A549 (cell line): Measurements from ENCODE around the gene MED13L. TPM values are rescaled to one million over a fixed set of nuclear protein-coding genes. Genes with fewer than 3 reads are reported as not detected.

Experiments used
- ATAC-seq, 2 experiments: fragments of 200-7000 bp in 1 of 2; fragments of >200 bp in 1 of 2; cut with Nextera tagmentation in 1 of 2; cut with Tn5 transposase in 1 of 2; 3 replicates each; pipeline versions ENCODE4 v1.8.0 to v1.9.1; 2018 to 2020; ENCODE audit warnings: mild to moderate bottlenecking in 1 of 2, moderate library complexity in 1 of 2
- CTCF ChIA-PET: fragments of 300-600 bp; sonication (Branson Sonifier 250); formaldehyde crosslinking; extraction: SDS; loops from one replicate; lab custom pipeline; 2021; ENCODE audit warnings: antibody characterized with exemption, inconsistent platforms; lab: Yijun Ruan, JAX
- POLR2A ChIA-PET: fragments of 350-600 bp; formaldehyde crosslinking; extraction: SDS; loops from one replicate; lab custom pipeline; 2021; ENCODE audit warnings: antibody characterized with exemption, inconsistent platforms; lab: Yijun Ruan, JAX
- DNase-seq, 2 experiments: peaks; one replicate each; pipeline versions ENCODE4 v3.0.0 to v3.0.0-alpha.2; 2011 to 2016; ENCODE audit warnings: low read depth in 1 of 2, low spot score in 1 of 2
- FAIRE-seq: peaks from 2 replicates; lab custom pipeline; 2011; peaks lifted over from hg19 to GRCh38; lab: Jason Lieb, UNC
- H3K27ac ChIP-seq, 2 experiments: fragments of >200 bp; sonication (Bioruptor Twin); formaldehyde crosslinking; 3 replicates each; pipeline ENCODE4 v1.5.1; 2016 to 2017
- H3K4me1 ChIP-seq: fragments of >200 bp; sonication (Bioruptor Twin); formaldehyde crosslinking; 3 replicates; pipeline ENCODE4 v1.6.1; 2016
- H3K4me2 ChIP-seq: fragments of >200 bp; sonication (Bioruptor Twin); formaldehyde crosslinking; 3 replicates; pipeline ENCODE4 v1.6.1; 2016
- H3K4me3 ChIP-seq: fragments of >200 bp; sonication (Bioruptor Twin); formaldehyde crosslinking; 3 replicates; pipeline ENCODE4 v1.5.1; 2016
- H3K9me3 ChIP-seq: fragments of >200 bp; sonication (Bioruptor Twin); formaldehyde crosslinking; 3 replicates; pipeline ENCODE4 v1.6.1; 2016
- BCL3 ChIP-seq: fragments of >200 bp; sonication (Bioruptor Twin); formaldehyde crosslinking; IDR thresholded peaks from 3 replicates; pipeline ENCODE4 v1.6.1; 2016
- CBX2 ChIP-seq: fragments of 200-600 bp; sonication (generic); IDR thresholded peaks from 2 replicates; pipeline ENCODE4 v1.6.1; 2016; ENCODE audit warnings: low read depth, mild to moderate bottlenecking, borderline replicate concordance
- E2F6 ChIP-seq: IDR thresholded peaks from 2 replicates; pipeline ENCODE4 v1.6.1; 2012; ENCODE audit warnings: low read depth, borderline replicate concordance
- ELK1 ChIP-seq: fragments of 150-350 bp; IDR thresholded peaks from 2 replicates; pipeline ENCODE4 v1.6.1; 2014; ENCODE audit warnings: low read depth, mild to moderate bottlenecking, low read length
- EP300 ChIP-seq, 2 experiments: fragments of >200 bp; sonication (Bioruptor Twin); formaldehyde crosslinking; IDR thresholded peaks; 2 replicates in 1 of 2; 3 replicates in 1 of 2; pipeline ENCODE4 v1.6.1; 2016 to 2017
- ESRRA ChIP-seq: fragments of 150-350 bp; IDR thresholded peaks from 2 replicates; pipeline ENCODE4 v1.6.1; 2014; ENCODE audit warnings: mild to moderate bottlenecking, low read length, borderline replicate concordance
- FOSL2 ChIP-seq, 2 experiments: fragments of 450-650 bp in 1 of 2; fragments of >200 bp in 1 of 2; sonication (Bioruptor Twin) in 1 of 2; formaldehyde crosslinking; IDR thresholded peaks; 2 replicates each; pipeline versions ENCODE4 v1.5.0 to v1.6.1; 2016 to 2020; ENCODE audit warnings: mild to moderate bottlenecking in 1 of 2, moderate library complexity in 1 of 2
- HDAC2 ChIP-seq: fragments of 200-600 bp; sonication (generic); IDR thresholded peaks from 2 replicates; pipeline ENCODE4 v1.6.1; 2016
- HES2 ChIP-seq: fragments of >200 bp; sonication (Bioruptor Twin); formaldehyde crosslinking; IDR thresholded peaks from 2 replicates; pipeline ENCODE4 v1.6.1; 2016
- HEYL ChIP-seq: fragments of 250-450 bp; sonication (Bioruptor Pico); IDR thresholded peaks from 2 replicates; pipeline ENCODE4 v1.8.0; 2021; ENCODE audit warnings: mild to moderate bottlenecking, moderate library complexity
- HOXA7 ChIP-seq: fragments of 250-450 bp; sonication (Bioruptor Pico); IDR thresholded peaks from 2 replicates; pipeline ENCODE4 v1.5.0; 2020; ENCODE audit warnings: mild to moderate bottlenecking, moderate library complexity
- HOXB5 ChIP-seq: fragments of 250-450 bp; sonication (Bioruptor Pico); IDR thresholded peaks from 2 replicates; pipeline ENCODE4 v1.5.0; 2020; ENCODE audit warnings: mild to moderate bottlenecking, moderate library complexity
- JUN ChIP-seq, 2 experiments: fragments of >200 bp; sonication (Bioruptor Twin); formaldehyde crosslinking; IDR thresholded peaks; 2 replicates in 1 of 2; 3 replicates in 1 of 2; pipeline ENCODE4 v1.6.1; 2016 to 2017
- KDM5A ChIP-seq: fragments of 200-600 bp; sonication (generic); IDR thresholded peaks from 2 replicates; pipeline ENCODE4 v1.6.1; 2016; ENCODE audit warnings: antibody characterized with exemption, mild to moderate bottlenecking
- MAFK ChIP-seq: fragments of 450-650 bp; IDR thresholded peaks from 2 replicates; pipeline ENCODE4 v1.6.1; 2014; ENCODE audit not compliant: partially characterized antibody
- NR3C1 ChIP-seq: fragments of >200 bp; sonication (Bioruptor Twin); formaldehyde crosslinking; IDR thresholded peaks from 3 replicates; pipeline ENCODE4 v1.6.1; 2017
- POLR2A ChIP-seq: IDR thresholded peaks from 2 replicates; pipeline ENCODE4 v1.6.1; 2012; ENCODE audit warnings: mild to moderate bottlenecking, low read length
- REST ChIP-seq: fragments of 200-600 bp; sonication (generic); IDR thresholded peaks from 2 replicates; pipeline ENCODE4 v1.6.1; 2016; ENCODE audit warnings: antibody characterized with exemption, mild to moderate bottlenecking, moderate library complexity
- SREBF2 ChIP-seq: fragments of 450-650 bp; IDR thresholded peaks from 2 replicates; pipeline ENCODE4 v1.6.1; 2014; ENCODE audit warnings: mild to moderate bottlenecking, moderate library complexity
- TFCP2L1 ChIP-seq: fragments of 250-450 bp; sonication (Bioruptor Pico); IDR thresholded peaks from 2 replicates; pipeline ENCODE4 v1.5.0; 2021; ENCODE audit warnings: mild to moderate bottlenecking
- TP53 ChIP-seq: fragments of 250-450 bp; sonication (Bioruptor Pico); IDR thresholded peaks from 2 replicates; pipeline ENCODE4 v1.5.0; 2021; ENCODE audit warnings: mild to moderate bottlenecking, moderate library complexity
- ZC3H11A ChIP-seq: fragments of 450-650 bp; IDR thresholded peaks from 2 replicates; pipeline ENCODE4 v1.6.1; 2014; ENCODE audit warnings: antibody characterized with exemption, mild to moderate bottlenecking
- ZFP36 ChIP-seq: fragments of 450-650 bp; IDR thresholded peaks from 2 replicates; pipeline ENCODE4 v1.6.1; 2014; ENCODE audit warnings: borderline replicate concordance; ENCODE audit not compliant: partially characterized antibody
- ZSCAN20 ChIP-seq: fragments of 250-450 bp; sonication (Bioruptor Pico); IDR thresholded peaks from 2 replicates; pipeline ENCODE4 v1.8.0; 2022; ENCODE audit warnings: mild to moderate bottlenecking, moderate library complexity
- WGBS: methylation state at CpG from one replicate; pipeline ENCODE4 v1.1.6; 2017; ENCODE audit errors: missing lambda C conversion rate; 5-methylcytosine and 5-hydroxymethylcytosine counted together
- polyA plus RNA-seq, 4 experiments: library from polyadenylated mRNA; depleted of rRNA in 3 of 4; stranded (reverse); fragments of >200 nt; fragmentation: RNase III in 1 of 4; extraction: RNeasy Plus Mini Kit Qiagen cat#74134 plus additional on column Dnase treatment in 1 of 4; gene quantifications; 2 replicates in 3 of 4; 3 replicates in 1 of 4; pipeline ENCODE4 v1.2.3, GENCODE V29; 2011 to 2017

Gene MED13L
- polyA plus RNA-seq, 2 of the 4 experiments (the other 2 are of a cell fraction) = 23.2 to 134 TPM

GRCh38 chr12:116138781-116139180 is 138.7 kb downstream of the MED13L start:
- no peak for TF ChIP-seq TP53 (CRISPR knock-in tag)
- TF ChIP-seq TFCP2L1 = no peak
- no peak for TF ChIP-seq HEYL
- no peak for TF ChIP-seq NR3C1
- no peak for TF ChIP-seq ZFP36
- TF ChIP-seq SREBF2 = no peak
- TF ChIP-seq ZC3H11A = no peak
- TF ChIP-seq HOXB5 (CRISPR knock-in tag) = no peak
- no peak for TF ChIP-seq E2F6
- TF ChIP-seq CBX2 = no peak
- no peak for TF ChIP-seq REST
- no peak for TF ChIP-seq HOXA7 (CRISPR knock-in tag)
- TF ChIP-seq EP300 (IDR thresholded peaks at IDR 0.05) = no peak
- no peak for TF ChIP-seq POLR2A
- TF ChIP-seq KDM5A = no peak
- TF ChIP-seq FOSL2 (IDR thresholded peaks at IDR 0.05) = no peak
- no peak for TF ChIP-seq FOSL2 (CRISPR knock-in tag; IDR thresholded peaks at IDR 0.05)
- TF ChIP-seq HES2 = no peak
- TF ChIP-seq BCL3 = no peak
- TF ChIP-seq ESRRA = no peak
- no peak for TF ChIP-seq JUN (IDR thresholded peaks at IDR 0.05)
- no peak for ATAC-seq
- Histone ChIP-seq H3K4me3 (no peak overlapping the region), H3K4me1 (peaks cover 85% of the 10 kb centered on the region), H3K4me2 (peak overlapping the region; percentile 19; the same call in 2 of the 3 replicates), H3K9me3 (no peaks in the 10 kb centered on the region), H3K27ac (no peak overlapping the region)
- FAIRE-seq = peak; percentile 85
- ChIA-PET CTCF (no interaction called here), POLR2A (no interaction called here)
- DNase-seq = no peak

GRCh38 chr12:116138364-116138763 is 139.1 kb downstream of the MED13L start:
- POLR2A ChIA-PET = interaction anchor here (0.6 kb wide), 1 partner anchor 17 kb away, joined by 3 read pairs; no protein-coding TSS in a partner anchor
- Histone ChIP-seq H3K27ac (no peak overlapping the region), H3K4me2 (no peak overlapping the region; the same call in 2 of the 3 replicates), H3K4me3 (no peak overlapping the region), H3K9me3 (no peaks in the 10 kb centered on the region), H3K4me1 (peaks cover 85% of the 10 kb centered on the region)
- ATAC-seq (no peak), FAIRE-seq (no peak), DNase-seq (no peak)
- TF ChIP-seq HOXA7 (CRISPR knock-in tag) (no peak), BCL3 (no peak), ZSCAN20 (CRISPR knock-in tag) (no peak), ELK1 (no peak), HDAC2 (no peak), MAFK (no peak)
- CTCF ChIA-PET = interaction anchor here (1.0 to 1.7 kb wide), 2 partner anchors 71 to 461 kb away, joined by 4 to 5 read pairs; no protein-coding TSS in a partner anchor
- 92% methylated on average over 2 of the region's 2 CpGs for WGBS
